Left lung (tissue), 10 donors: ENCODE data around the gene RMND1. TPM values are rescaled to one million over a fixed set of nuclear protein-coding genes. Genes with fewer than 3 reads are reported as not detected.

ENCODE experiments used
- ATAC-seq: fragments of 200-7000 bp; cut with Tn5 transposase; one replicate; pipeline ENCODE4 v1.9.1; 2020; ENCODE audit warnings: moderate library complexity
- DNase-seq, 4 donors: peaks; one replicate each; pipeline ENCODE4 v3.0.0-alpha.2; 2013 to 2020
- H3K27ac ChIP-seq, 2 donors: fragments of 200-600 bp; sonication (generic) in 1 of 2; one replicate each; pipeline versions ENCODE4 v1.5.0 to v1.8.0; 2020 to 2021
- H3K27me3 ChIP-seq, 2 donors: fragments of 200-600 bp; sonication (generic) in 1 of 2; one replicate each; pipeline versions ENCODE4 v1.5.0 to v1.8.0; 2020 to 2021
- H3K36me3 ChIP-seq, 2 donors: fragments of 200-600 bp; sonication (generic) in 1 of 2; one replicate each; pipeline versions ENCODE4 v1.5.0 to v1.8.0; 2020 to 2021
- H3K4me1 ChIP-seq, 2 donors: fragments of 200-600 bp; one replicate each; pipeline ENCODE4 v1.8.0; 2021
- H3K4me3 ChIP-seq, 2 donors: fragments of 200-600 bp; sonication (generic) in 1 of 2; one replicate each; pipeline versions ENCODE4 v1.5.0 to v1.8.0; 2020 to 2021; ENCODE audit warnings: mild to moderate bottlenecking in 1 of 2
- H3K9me3 ChIP-seq, 2 donors: fragments of 200-600 bp; sonication (generic) in 1 of 2; one replicate each; pipeline versions ENCODE4 v1.5.0 to v1.8.0; 2020 to 2021
- CTCF ChIP-seq, 2 donors: fragments of 200-600 bp; sonication (generic) in 1 of 2; IDR thresholded peaks; one replicate each; pipeline versions ENCODE4 v1.5.0 to v1.8.0; 2021; ENCODE audit warnings: antibody characterized with exemption in 2 of 2
- intact Hi-C, 2 donors: fragments of 100-400 bp; cut with DNase I; formaldehyde crosslinking; loops; one replicate each; pipeline versions ENCODE4 v1.11.2 to v1.14.2; 2022
- polyA plus RNA-seq, 6 donors: library from polyadenylated mRNA; unstranded; fragments of 120-200 nt; gene quantifications; one replicate each; pipeline ENCODE4 v1.2.1, GENCODE V29; 2013; ENCODE audit not compliant: insufficient read length in 6 of 6
- total RNA-seq, 2 donors: library from RNA; stranded (reverse); fragmentation: NEBNext Ultra II Directional; extraction: Animal tissue kit (Norgen Biotek cat#: 25700); gene quantifications; one replicate each; pipeline ENCODE4 v1.2.1, GENCODE V29; 2021
- donor health status: DM: no; HTN: yes; CAD: no.
- donor health status: DM: no; HTN: no; CAD: no.

Gene RMND1
- total and polyA plus RNA-seq, 8 donors, result 16.0 to 32.4 (median 26.9) TPM

- no peak for TF ChIP-seq CTCF (IDR thresholded peaks at IDR 0.05)
- ATAC-seq, result peak; percentile 23
- Histone ChIP-seq H3K9me3 (no peaks in the 10 kb centered on the region), H3K36me3 (peaks cover 0 to 76% of the 10 kb centered on the region in 2 donors), H3K4me1 (no peaks in the 10 kb centered on the region), H3K27me3 (no peaks in the 10 kb centered on the region), H3K4me3 (no peak overlapping the region), H3K27ac (no peak overlapping the region)
- intact Hi-C loops, result no loop called here
- DNase-seq, result no peak
Measured at GRCh38 chr6:151412909-151413308, 39.0 kb downstream of the RMND1 start.

GRCh38 chr6:151409679-151410078, 42.2 kb downstream of the RMND1 start:
- no peaks in the 10 kb centered on the region for H3K4me1 ChIP-seq
- no peak overlapping the region for H3K4me3 ChIP-seq
- intact Hi-C loops, result no loop called here
- peaks cover 0 to 56% of the 10 kb centered on the region in 2 donors for H3K36me3 ChIP-seq
- no peak for TF ChIP-seq CTCF (IDR thresholded peaks at IDR 0.05)
- peak overlapping the region in 1 of 2 donors; percentile 8 for H3K27ac ChIP-seq
- no peaks in the 10 kb centered on the region for H3K27me3 ChIP-seq
- no peak for ATAC-seq
- DNase-seq, result no peak
- H3K9me3 ChIP-seq, result no peaks in the 10 kb centered on the region

- Histone ChIP-seq H3K27ac (peak overlapping the region in 1 of 2 donors; percentile 8), H3K4me1 (peaks cover 0 to 3% of the 10 kb centered on the region in 2 donors), H3K36me3 (peaks cover 0 to 59% of the 10 kb centered on the region in 2 donors), H3K9me3 (no peaks in the 10 kb centered on the region), H3K27me3 (no peaks in the 10 kb centered on the region), H3K4me3 (no peak overlapping the region)
- TF ChIP-seq CTCF (IDR thresholded peaks at IDR 0.05), result no peak
- ATAC-seq (no peak), DNase-seq (no peak)
- intact Hi-C loops, result no loop called here
Measured at GRCh38 chr6:151409260-151409659, 42.7 kb downstream of the RMND1 start.

- no peak for TF ChIP-seq CTCF (IDR thresholded peaks at IDR 0.05)
- Histone ChIP-seq H3K27me3 (no peaks in the 10 kb centered on the region), H3K4me3 (no peak overlapping the region), H3K36me3 (peaks cover 0 to 61% of the 10 kb centered on the region in 2 donors), H3K9me3 (no peaks in the 10 kb centered on the region), H3K27ac (no peak overlapping the region), H3K4me1 (peaks cover 0 to 3% of the 10 kb centered on the region in 2 donors)
- intact Hi-C loops, result no loop called here
- no peak for DNase-seq
- ATAC-seq, result no peak
Measured at GRCh38 chr6:151408858-151409257, 43.1 kb downstream of the RMND1 start.

GRCh38 chr6:151403919-151404308, 48.0 kb downstream of the RMND1 start:
- intact Hi-C loops, result no loop called here
- no peak for ATAC-seq
- peaks cover 0 to 25% of the 10 kb centered on the region in 2 donors for H3K4me1 ChIP-seq
- no peak overlapping the region for H3K4me3 ChIP-seq
- no peaks in the 10 kb centered on the region for H3K27me3 ChIP-seq
- H3K36me3 ChIP-seq, result peaks cover 0 to 38% of the 10 kb centered on the region in 2 donors
- H3K9me3 ChIP-seq, result no peaks in the 10 kb centered on the region
- no peak overlapping the region for H3K27ac ChIP-seq
- no peak for DNase-seq
- TF ChIP-seq CTCF (IDR thresholded peaks at IDR 0.05), result no peak
